OCI-LY3 (cell line): ENCODE results near the gene OGFOD2.

ENCODE experiments used
- EZH2phosphoT487 ChIP-seq: fragments of 200-600 bp; shearing (Covaris generic); IDR thresholded peaks from 2 replicates; pipeline ENCODE4 v1.6.1; 2018; ENCODE audit warnings: antibody characterized with exemption, mixed run types, low read depth
- TF ChIP-seq, protein P1 (sequence below): fragments of 200-600, 300-600 bp; sonication (generic); IDR thresholded peaks from 2 replicates; pipeline ENCODE4 v1.5.1; 2014; ENCODE audit warnings: antibody characterized with exemption, low read length, low read depth

GRCh38 chr12:122959566-122960192 lies 15.4 kb upstream of the OGFOD2 start:
- TF ChIP-seq, protein P1, sequence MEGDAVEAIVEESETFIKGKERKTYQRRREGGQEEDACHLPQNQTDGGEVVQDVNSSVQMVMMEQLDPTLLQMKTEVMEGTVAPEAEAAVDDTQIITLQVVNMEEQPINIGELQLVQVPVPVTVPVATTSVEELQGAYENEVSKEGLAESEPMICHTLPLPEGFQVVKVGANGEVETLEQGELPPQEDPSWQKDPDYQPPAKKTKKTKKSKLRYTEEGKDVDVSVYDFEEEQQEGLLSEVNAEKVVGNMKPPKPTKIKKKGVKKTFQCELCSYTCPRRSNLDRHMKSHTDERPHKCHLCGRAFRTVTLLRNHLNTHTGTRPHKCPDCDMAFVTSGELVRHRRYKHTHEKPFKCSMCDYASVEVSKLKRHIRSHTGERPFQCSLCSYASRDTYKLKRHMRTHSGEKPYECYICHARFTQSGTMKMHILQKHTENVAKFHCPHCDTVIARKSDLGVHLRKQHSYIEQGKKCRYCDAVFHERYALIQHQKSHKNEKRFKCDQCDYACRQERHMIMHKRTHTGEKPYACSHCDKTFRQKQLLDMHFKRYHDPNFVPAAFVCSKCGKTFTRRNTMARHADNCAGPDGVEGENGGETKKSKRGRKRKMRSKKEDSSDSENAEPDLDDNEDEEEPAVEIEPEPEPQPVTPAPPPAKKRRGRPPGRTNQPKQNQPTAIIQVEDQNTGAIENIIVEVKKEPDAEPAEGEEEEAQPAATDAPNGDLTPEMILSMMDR = no peak
- TF ChIP-seq EZH2phosphoT487 = no peak
